Loucy (cell line): ENCODE data around the gene BIRC2.

Source experiments
- H2AFZ ChIP-seq: fragments of 200-600 bp; sonication (generic); 2 replicates; pipeline ENCODE4 v1.6.0; 2016; ENCODE audit warnings: antibody characterized with exemption, mild to moderate bottlenecking, low read length, moderate library complexity
- H3F3A ChIP-seq: fragments of 200-600 bp; 2 replicates; pipeline ENCODE4 v1.6.0; 2016; ENCODE audit warnings: antibody characterized with exemption, low read depth, mild to moderate bottlenecking
- H3K27me3 ChIP-seq: fragments of 200-600 bp; sonication (generic); 2 replicates; pipeline ENCODE4 v1.6.1; 2014; ENCODE audit warnings: low read length, mild to moderate bottlenecking; ENCODE audit not compliant: insufficient read depth, poor library complexity, severe bottlenecking
- H3K36me3 ChIP-seq: fragments of 200-600 bp; sonication (generic); 2 replicates; pipeline ENCODE4 v1.6.1; 2016; ENCODE audit warnings: low read length; ENCODE audit not compliant: insufficient read depth
- H3K4me1 ChIP-seq: fragments of 200-600 bp; sonication (generic); 2 replicates; pipeline ENCODE4 v1.5.1; 2014; ENCODE audit warnings: low read length, mild to moderate bottlenecking; ENCODE audit not compliant: insufficient read depth, poor library complexity, severe bottlenecking
- H3K4me2 ChIP-seq: fragments of 200-600 bp; sonication (generic); 2 replicates; pipeline ENCODE4 v1.6.0; 2014; ENCODE audit warnings: antibody characterized with exemption, low read length, low read depth, mild to moderate bottlenecking; ENCODE audit not compliant: poor library complexity, severe bottlenecking
- H3K4me3 ChIP-seq: fragments of 200-600 bp; sonication (generic); 2 replicates; pipeline ENCODE4 v1.5.1; 2014; ENCODE audit warnings: low read length, mild to moderate bottlenecking, mixed read lengths; ENCODE audit not compliant: poor library complexity, severe bottlenecking
- H3K79me2 ChIP-seq: fragments of 200-600 bp; sonication (generic); 2 replicates; pipeline ENCODE4 v1.6.1; 2014; ENCODE audit warnings: low read length; ENCODE audit not compliant: insufficient read depth
- H3K9ac ChIP-seq: fragments of 200-600 bp; sonication (generic); 2 replicates; pipeline ENCODE4 v1.6.0; 2014; ENCODE audit warnings: mild to moderate bottlenecking, low read depth, low read length, moderate library complexity; ENCODE audit not compliant: poor library complexity, severe bottlenecking
- H3K9me2 ChIP-seq: fragments of 200-600 bp; sonication (generic); replicated peaks from 2 replicates; pipeline ENCODE4 v1.6.1; 2016; ENCODE audit warnings: low read depth, low read length, mixed read lengths
- H3K9me3 ChIP-seq: fragments of 200-600 bp; sonication (generic); 2 replicates; pipeline ENCODE4 v1.6.1; 2014; ENCODE audit warnings: mild to moderate bottlenecking, antibody characterized with exemption, low read length, low read depth; ENCODE audit not compliant: insufficient read depth
- H4K20me1 ChIP-seq: fragments of 200-600 bp; sonication (generic); 2 replicates; pipeline ENCODE4 v1.6.0; 2014; ENCODE audit warnings: antibody characterized with exemption, low read length, mild to moderate bottlenecking; ENCODE audit not compliant: insufficient read depth, poor library complexity, severe bottlenecking
- CTCF ChIP-seq: fragments of 200-600 bp; sonication (generic); conservative IDR thresholded peaks from 2 replicates; pipeline ENCODE4 v1.5.1; 2014; ENCODE audit warnings: mild to moderate bottlenecking, antibody characterized with exemption, low read length
- EZH2phosphoT487 ChIP-seq: fragments of 200-600 bp; IDR thresholded peaks from 2 replicates; pipeline ENCODE4 v1.6.1; 2018; ENCODE audit warnings: antibody characterized with exemption, mild to moderate bottlenecking, moderate library complexity, borderline replicate concordance

Gene BIRC2

DNA sequence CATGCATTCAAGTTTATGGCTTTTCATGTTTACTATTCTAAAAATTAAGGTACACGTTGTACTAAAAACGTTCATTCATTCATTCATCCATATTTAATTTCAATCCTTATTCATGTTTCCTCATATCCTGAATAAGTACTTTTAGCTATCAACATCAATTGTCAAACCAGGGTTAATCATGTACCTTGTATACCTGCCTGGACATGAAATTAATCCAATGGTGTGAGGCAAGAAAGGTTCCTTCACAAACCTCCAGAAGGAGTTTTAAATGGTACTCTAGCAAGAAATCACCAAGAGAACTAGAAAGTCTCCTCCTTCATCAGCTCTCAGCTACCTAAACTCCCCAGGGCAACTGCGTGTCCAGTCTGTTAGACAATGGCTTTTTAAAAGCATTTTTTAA, 72.2 kb downstream of the BIRC2 start:
- Histone ChIP-seq H3K9me3 (0 out of 2 replicates have a peak, but pooled peaks cover 3% of the 10 kb centered on the region), H3K4me3 (no peak overlapping the region), H3K27me3 (no peaks in the 10 kb centered on the region), H3K9me2 (no peaks in the 10 kb centered on the region), H4K20me1 (peaks cover 100% of the 10 kb centered on the region), H3K4me2 (no peak overlapping the region), H2AFZ (no peak overlapping the region), H3K79me2 (peaks cover 100% of the 10 kb centered on the region), H3F3A (peaks cover 4% of the 10 kb centered on the region), H3K4me1 (peaks cover 48% of the 10 kb centered on the region), H3K36me3 (peaks cover 40% of the 10 kb centered on the region), H3K9ac (no peak overlapping the region)
- TF ChIP-seq CTCF (no peak), EZH2phosphoT487 (no peak)

GRCh38 chr11:102420547-102420946, 73.5 kb downstream of the BIRC2 start:
- H3K4me3 ChIP-seq: no peak overlapping the region
- peaks cover 44% of the 10 kb centered on the region for H3K4me1 ChIP-seq
- H3K4me2 ChIP-seq: peak overlapping the region; percentile 45
- peaks cover 52% of the 10 kb centered on the region for H3K36me3 ChIP-seq
- peaks cover 100% of the 10 kb centered on the region for H4K20me1 ChIP-seq
- H3K79me2 ChIP-seq: peaks cover 100% of the 10 kb centered on the region
- no peak overlapping the region for H3K9ac ChIP-seq
- H3K9me3 ChIP-seq: 0 out of 2 replicates have a peak, but pooled peaks cover 3% of the 10 kb centered on the region
- no peak overlapping the region for H2AFZ ChIP-seq
- no peaks in the 10 kb centered on the region for H3K27me3 ChIP-seq
- TF ChIP-seq EZH2phosphoT487: no peak
- TF ChIP-seq CTCF: no peak
- H3F3A ChIP-seq: peaks cover 4% of the 10 kb centered on the region
- H3K9me2 ChIP-seq: no peaks in the 10 kb centered on the region

GRCh38 chr11:102421261-102421660, 74.2 kb downstream of the BIRC2 start:
- H2AFZ ChIP-seq: no peak overlapping the region
- H4K20me1 ChIP-seq: peaks cover 100% of the 10 kb centered on the region
- H3K27me3 ChIP-seq: no peaks in the 10 kb centered on the region
- no peak overlapping the region for H3K9ac ChIP-seq
- H3K9me3 ChIP-seq: 0 out of 2 replicates have a peak, but pooled peaks cover 3% of the 10 kb centered on the region
- peak overlapping the region; percentile 45 for H3K4me2 ChIP-seq
- TF ChIP-seq EZH2phosphoT487: no peak
- TF ChIP-seq CTCF: no peak
- peaks cover 4% of the 10 kb centered on the region for H3F3A ChIP-seq
- H3K79me2 ChIP-seq: peaks cover 100% of the 10 kb centered on the region
- H3K4me1 ChIP-seq: peaks cover 43% of the 10 kb centered on the region
- H3K9me2 ChIP-seq: no peaks in the 10 kb centered on the region
- peaks cover 59% of the 10 kb centered on the region for H3K36me3 ChIP-seq
- H3K4me3 ChIP-seq: peak overlapping the region; percentile 15
